DMS 273 (cell line): ENCODE measurements around the gene SLC34A1.

Experiments
- DNase-seq: peaks from one replicate; lab custom pipeline; 2025; ENCODE audit not compliant: unreplicated experiment; lab: John Stamatoyannopoulos, UW

SLC34A1 gene

GRCh38 chr5:177430140-177430951, 46.1 kb downstream of the SLC34A1 start:
- no peak for DNase-seq

- no peak for DNase-seq
Measured at GRCh38 chr5:177430972-177431316, 46.7 kb downstream of the SLC34A1 start.

GRCh38 chr5:177431317-177432142, 47.3 kb downstream of the SLC34A1 start:
- DNase-seq, result no peak

DNA sequence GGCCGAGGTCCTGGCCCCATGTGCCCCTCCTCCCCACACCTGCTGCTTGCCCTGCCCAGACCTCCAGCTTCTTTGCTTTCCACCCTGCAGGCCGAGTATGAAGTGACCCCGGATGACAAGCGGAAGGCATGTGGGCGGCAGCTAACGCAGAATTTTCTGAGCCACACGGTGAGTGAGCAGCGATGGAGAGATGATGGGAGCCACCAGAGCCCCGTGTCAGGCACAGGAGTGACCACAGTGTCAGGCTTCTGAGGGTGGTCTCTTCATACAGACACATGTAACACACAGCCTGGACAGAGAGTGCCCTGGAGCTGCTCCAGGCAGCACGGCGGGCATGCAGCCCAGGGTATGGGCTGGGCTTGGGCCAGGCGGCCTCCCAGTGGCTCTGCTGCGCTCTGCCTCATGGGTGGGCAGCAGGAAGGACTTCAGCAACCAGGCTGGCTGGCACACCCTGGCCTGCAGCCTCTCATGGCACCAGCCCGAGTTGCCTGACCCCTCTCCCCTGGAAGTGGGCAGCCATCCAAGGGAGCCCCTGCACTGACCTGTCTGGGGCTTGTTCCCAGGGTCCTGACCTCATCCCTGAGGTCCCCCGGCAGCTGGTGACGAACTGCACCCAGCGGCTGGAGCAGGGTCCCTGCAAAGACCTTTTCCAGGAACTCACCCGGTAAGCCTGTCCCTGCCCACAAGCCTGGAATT, 48.1 kb downstream of the SLC34A1 start:
- DNase-seq, result no peak

GRCh38 chr5:177432839-177433657, 48.8 kb downstream of the SLC34A1 start:
- no peak for DNase-seq

- DNase-seq, result no peak
Measured at GRCh38 chr5:177433658-177434217, 49.5 kb downstream of the SLC34A1 start.

GRCh38 chr5:177434437-177434836, 50.2 kb downstream of the SLC34A1 start:
- DNase-seq, result no peak

DNA sequence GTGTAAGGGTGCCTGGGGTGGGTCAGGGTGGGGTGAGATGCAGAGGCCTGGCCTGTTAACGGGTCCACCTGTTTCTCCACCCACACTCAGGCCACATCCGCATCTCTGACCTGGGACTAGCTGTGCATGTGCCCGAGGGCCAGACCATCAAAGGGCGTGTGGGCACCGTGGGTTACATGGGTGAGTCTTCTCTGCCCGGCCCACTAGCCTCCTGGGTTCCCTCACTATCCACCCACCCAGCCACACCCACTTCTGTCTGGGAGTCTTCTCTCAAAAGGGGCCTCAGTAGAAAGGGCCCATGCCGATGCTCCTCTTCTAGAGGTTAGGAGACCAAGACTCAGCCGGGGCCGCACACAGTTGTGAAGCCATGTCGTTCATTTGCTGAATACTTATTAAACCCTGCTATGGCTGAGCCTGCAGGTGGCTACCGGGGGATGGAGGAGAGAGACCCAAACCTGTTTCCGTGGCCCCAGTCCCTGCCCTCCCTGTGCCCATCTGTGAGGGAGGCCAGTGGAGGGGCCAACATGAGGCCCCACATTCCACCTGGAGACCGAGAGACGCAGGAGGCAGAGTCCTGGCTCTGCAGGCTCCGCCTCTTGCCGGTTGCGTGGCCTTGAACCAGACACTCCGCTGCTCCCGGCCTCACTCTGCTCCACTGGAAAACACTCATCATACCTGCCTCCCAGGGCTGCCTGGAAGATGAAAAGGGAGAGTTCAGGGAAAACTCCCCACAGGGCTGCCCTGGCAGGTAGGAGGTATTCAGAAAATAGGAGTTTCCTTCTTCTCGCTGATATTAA, 50.9 kb downstream of the SLC34A1 start:
- DNase-seq, result no peak

GRCh38 chr5:177435847-177436536, 51.8 kb downstream of the SLC34A1 start:
- no peak for DNase-seq

DNA sequence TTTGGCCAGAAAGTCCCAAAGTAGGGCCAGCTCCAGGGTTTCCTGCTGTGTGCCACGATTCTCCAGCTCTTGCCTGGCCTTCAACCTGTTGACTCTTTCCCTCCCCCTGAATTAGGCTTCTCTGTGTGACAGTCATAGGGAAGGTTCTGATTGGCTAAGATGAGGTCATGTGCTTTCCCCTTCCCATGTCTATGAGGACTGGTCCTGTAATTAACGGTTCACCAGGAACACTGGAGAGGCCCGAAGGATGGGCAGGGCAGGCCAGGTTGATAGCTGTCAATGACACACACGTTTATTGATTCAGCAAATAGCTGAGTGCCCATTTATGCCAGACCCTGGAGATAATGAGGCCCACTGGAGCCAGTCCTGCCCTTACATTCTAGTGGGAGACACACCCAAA, 53.4 kb downstream of the SLC34A1 start:
- DNase-seq, result no peak

- no peak for DNase-seq
Measured at GRCh38 chr5:177438468-177438867, 54.2 kb downstream of the SLC34A1 start.

GRCh38 chr5:177439518-177440053, 55.4 kb downstream of the SLC34A1 start:
- DNase-seq, result no peak

GRCh38 chr5:177440211-177440989, 56.2 kb downstream of the SLC34A1 start:
- peak; percentile 74 for DNase-seq

GRCh38 chr5:177440990-177441780, 57.0 kb downstream of the SLC34A1 start:
- no peak for DNase-seq

DNA sequence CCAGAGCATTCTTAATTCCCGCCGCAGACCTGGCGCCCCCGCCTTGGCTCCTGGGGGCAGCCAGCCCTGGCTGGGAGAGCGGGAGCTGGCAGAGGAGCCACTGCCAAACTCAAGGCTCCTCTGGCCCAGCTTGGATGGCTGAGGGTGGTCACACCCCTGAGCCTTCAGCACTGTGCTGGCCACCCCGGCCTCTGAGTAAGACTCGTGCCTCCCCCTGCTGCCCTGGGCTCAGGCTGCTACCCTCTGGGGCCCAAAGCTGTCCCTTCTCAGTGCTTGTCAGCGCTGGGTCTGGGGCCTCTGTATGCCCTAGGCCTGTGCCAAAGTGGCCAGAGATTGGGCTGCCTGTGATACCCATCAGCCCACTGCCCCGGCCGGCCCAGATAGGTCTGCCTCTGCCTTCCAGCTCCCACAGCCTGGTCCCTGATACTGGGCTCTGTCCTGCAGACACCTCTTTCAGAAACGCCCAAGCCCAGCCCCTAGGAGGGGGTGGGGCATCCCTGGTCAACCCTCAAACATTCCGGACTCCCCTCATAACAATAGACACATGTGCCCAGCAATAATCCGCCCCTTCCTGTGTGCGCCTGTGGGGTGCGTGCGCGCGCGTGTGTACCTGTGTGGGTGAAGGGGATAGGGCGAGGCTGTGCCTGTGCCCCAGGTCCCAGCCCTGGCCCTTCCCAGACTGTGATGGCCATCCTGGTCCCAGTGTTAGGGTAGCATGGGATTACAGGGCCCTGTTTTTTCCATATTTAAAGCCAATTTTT, 58.0 kb downstream of the SLC34A1 start:
- DNase-seq, result no peak

DNA sequence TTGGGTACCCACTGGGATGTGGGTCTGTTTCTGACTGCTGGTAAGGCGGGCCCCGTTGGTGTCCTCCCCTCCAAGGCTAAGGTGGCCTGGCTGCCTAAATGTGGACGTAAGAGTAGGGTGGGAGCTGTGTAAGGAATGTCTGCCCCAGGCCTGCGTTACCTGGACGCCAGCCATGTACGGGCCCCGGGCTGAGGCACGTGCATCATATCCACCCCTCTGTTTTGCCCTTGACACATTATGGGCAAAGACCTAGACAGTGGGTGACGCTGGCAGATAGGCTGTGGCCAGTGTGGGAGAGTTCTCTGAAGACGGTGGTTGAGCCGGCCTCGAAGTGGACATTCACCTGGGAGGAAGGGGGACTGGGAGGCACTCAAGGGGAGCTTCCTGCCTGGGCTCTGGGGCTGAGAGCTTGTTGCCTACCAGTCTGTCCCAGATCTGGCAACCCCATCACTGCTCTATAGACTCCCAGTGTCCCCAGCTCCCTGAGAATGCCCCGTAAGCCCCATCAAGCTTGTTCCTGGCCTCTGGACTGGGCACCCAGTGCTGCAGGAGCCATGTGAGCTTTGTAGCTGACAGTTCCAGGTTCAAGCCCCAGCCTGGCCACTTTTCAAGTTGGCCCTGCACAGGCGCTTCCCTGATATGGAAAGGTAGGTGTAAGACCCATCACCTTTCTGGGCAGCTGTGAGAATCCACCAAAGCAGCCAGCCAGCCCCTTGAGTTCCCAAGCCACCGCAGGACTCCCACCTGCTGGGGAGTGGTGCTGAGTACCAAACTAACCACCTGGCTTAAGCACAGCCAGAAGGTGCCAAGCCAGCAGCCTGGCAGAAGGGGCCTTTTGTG, 59.1 kb downstream of the SLC34A1 start:
- no peak for DNase-seq
